ENCODE data around the gene SORBS2. TPM values are rescaled to one million over a fixed set of nuclear protein-coding genes. Genes with fewer than 3 reads are reported as not detected.

The SORBS2 gene
- polyA plus RNA-seq, 1 donor from 2014 or later = 46.0 TPM

- no peak overlapping the region for H3K4me2 ChIP-seq (ENCODE audit: low read length)
- H3K36me3 ChIP-seq (ENCODE audit: insufficient read depth, low read length) = no peaks in the 10 kb centered on the region
- no peaks in the 10 kb centered on the region for H3K9me3 ChIP-seq (ENCODE audit: low read length)
- no peaks in the 10 kb centered on the region for H3F3A ChIP-seq (ENCODE audit: insufficient read depth, low read length, poor library complexity, severe bottlenecking)
- TF ChIP-seq EP300 (conservative IDR thresholded peaks at IDR 0.05; ENCODE audit: poor library complexity, severe bottlenecking) (no peak), RAD21 (conservative IDR thresholded peaks at IDR 0.05) (no peak), EZH2 (IDR thresholded peaks at IDR 0.05; ENCODE audit: borderline replicate concordance, insufficient read depth, low read length, poor library complexity, severe bottlenecking) (no peak), POLR2AphosphoS5 (IDR thresholded peaks at IDR 0.05) (no peak), SMC3 (conservative IDR thresholded peaks at IDR 0.05; ENCODE audit: poor library complexity) (no peak), REST (IDR thresholded peaks at IDR 0.05; ENCODE audit: borderline replicate concordance) (no peak), TAF1 (IDR thresholded peaks at IDR 0.05; ENCODE audit: low read depth) (no peak), MXI1 (conservative IDR thresholded peaks at IDR 0.05; ENCODE audit: poor library complexity, severe bottlenecking) (no peak), CTCF (IDR thresholded peaks at IDR 0.05; ENCODE audit: poor library complexity, severe bottlenecking) (no peak)
- peaks cover 5% of the 10 kb centered on the region for H3K79me2 ChIP-seq (replicated peaks; ENCODE audit: insufficient read depth, low read length)
- H3K9ac ChIP-seq (ENCODE audit: low read length) = no peak overlapping the region
- no peak overlapping the region for H2AFZ ChIP-seq (ENCODE audit: low read depth, low read length)
- no peak overlapping the region for H3K4me3 ChIP-seq (ENCODE audit: low read length)
- H3K27me3 ChIP-seq (ENCODE audit: insufficient read depth, low read depth, low read length) = no peaks in the 10 kb centered on the region
- no peaks in the 10 kb centered on the region for H4K20me1 ChIP-seq (ENCODE audit: insufficient read depth)
- no peak overlapping the region for H3K27ac ChIP-seq (ENCODE audit: low read length)
- H3K9me2 ChIP-seq (ENCODE audit: insufficient read depth, low read length) = no peaks in the 10 kb centered on the region
Measured at GRCh38 chr4:185744488-185744862, 67.5 kb downstream of the SORBS2 start.

- Histone ChIP-seq H3K36me3 (ENCODE audit: insufficient read depth, low read length) (no peaks in the 10 kb centered on the region), H4K20me1 (ENCODE audit: insufficient read depth) (no peaks in the 10 kb centered on the region), H3K9ac (ENCODE audit: low read length) (no peak overlapping the region), H3K4me2 (ENCODE audit: low read length) (no peak overlapping the region), H3K4me3 (ENCODE audit: low read length) (no peak overlapping the region), H2AFZ (ENCODE audit: low read depth, low read length) (no peak overlapping the region), H3K79me2 (replicated peaks; ENCODE audit: insufficient read depth, low read length) (peaks cover 5% of the 10 kb centered on the region), H3F3A (ENCODE audit: insufficient read depth, low read length, poor library complexity, severe bottlenecking) (no peaks in the 10 kb centered on the region), H3K9me3 (ENCODE audit: low read length) (no peaks in the 10 kb centered on the region), H3K27me3 (ENCODE audit: insufficient read depth, low read depth, low read length) (no peaks in the 10 kb centered on the region), H3K27ac (ENCODE audit: low read length) (no peak overlapping the region), H3K9me2 (ENCODE audit: insufficient read depth, low read length) (no peaks in the 10 kb centered on the region)
- TF ChIP-seq RAD21 (conservative IDR thresholded peaks at IDR 0.05) (no peak), REST (IDR thresholded peaks at IDR 0.05; ENCODE audit: borderline replicate concordance) (no peak), CTCF (IDR thresholded peaks at IDR 0.05; ENCODE audit: poor library complexity, severe bottlenecking) (no peak), TAF1 (IDR thresholded peaks at IDR 0.05; ENCODE audit: low read depth) (no peak), POLR2AphosphoS5 (IDR thresholded peaks at IDR 0.05) (no peak), MXI1 (conservative IDR thresholded peaks at IDR 0.05; ENCODE audit: poor library complexity, severe bottlenecking) (no peak), SMC3 (conservative IDR thresholded peaks at IDR 0.05; ENCODE audit: poor library complexity) (no peak), EZH2 (IDR thresholded peaks at IDR 0.05; ENCODE audit: borderline replicate concordance, insufficient read depth, low read length, poor library complexity, severe bottlenecking) (no peak)
Measured at GRCh38 chr4:185743722-185744487, 68.1 kb downstream of the SORBS2 start.
